RWPE1 (cell line): ENCODE results near the gene ZNF518B.

Experiments
- CTCF ChIA-PET: fragments of 350-600 bp; sonication (Branson Sonifier 250); formaldehyde crosslinking; extraction: SDS; loops from one replicate; lab custom pipeline; 2021; lab: Yijun Ruan, JAX
- POLR2A ChIA-PET: fragments of 400-600 bp; formaldehyde crosslinking; extraction: SDS; loops from one replicate; lab custom pipeline; 2020; ENCODE audit warnings: antibody characterized with exemption; ENCODE audit not compliant: low non-redundant PET; lab: Yijun Ruan, JAX
- DNase-seq: peaks from one replicate; pipeline ENCODE4 v3.0.0; 2012; ENCODE audit warnings: low spot score
- H3K27ac ChIP-seq: fragments of 450-650 bp; 2 replicates; pipeline ENCODE4 v1.5.1; 2017
- CTCF ChIP-seq: fragments of 450-650 bp; conservative IDR thresholded peaks from 2 replicates; pipeline ENCODE4 v1.5.1; 2017; ENCODE audit warnings: low read depth, mild to moderate bottlenecking

Gene ZNF518B

GRCh38 chr4:10417740-10418139, 39.5 kb downstream of the ZNF518B start:
- TF ChIP-seq CTCF = no peak
- CTCF ChIA-PET = no interaction called here
- POLR2A ChIA-PET = no interaction called here
- DNase-seq = no peak
- no peak overlapping the region for H3K27ac ChIP-seq

GRCh38 chr4:10416441-10416840, 40.8 kb downstream of the ZNF518B start:
- CTCF ChIA-PET = no interaction called here
- DNase-seq = no peak
- no peak for TF ChIP-seq CTCF
- POLR2A ChIA-PET = no interaction called here
- H3K27ac ChIP-seq = no peak overlapping the region

GRCh38 chr4:10413177-10413576, 44.0 kb downstream of the ZNF518B start:
- H3K27ac ChIP-seq = no peak overlapping the region
- TF ChIP-seq CTCF = no peak
- ChIA-PET POLR2A (no interaction called here), CTCF (no interaction called here)
- DNase-seq = no peak

- no peak for DNase-seq
- ChIA-PET POLR2A (no interaction called here), CTCF (interaction anchor here (0.6 to 0.8 kb wide), 2 partner anchors 147 to 643 kb away, joined by 3 to 4 read pairs; no protein-coding TSS in a partner anchor)
Observed at GRCh38 chr4:10405672-10406071, 51.6 kb downstream of the ZNF518B start.

GRCh38 chr4:10403633-10404445, 53.4 kb downstream of the ZNF518B start:
- DNase-seq = peak; percentile 26

More at GRCh38 chr4:10405672-10406071, 51.6 kb downstream of the ZNF518B start:
- no peak for TF ChIP-seq CTCF
- no peak overlapping the region for H3K27ac ChIP-seq

More at GRCh38 chr4:10403633-10404445, 53.4 kb downstream of the ZNF518B start:
- CTCF ChIA-PET = interaction anchor here (0.6 to 1.5 kb wide), 7 partner anchors 12 to 393 kb away, joined by 3 to 7 read pairs (median 3); no protein-coding TSS in a partner anchor
- H3K27ac ChIP-seq = no peak overlapping the region
- POLR2A ChIA-PET = no interaction called here
- peak; percentile 45 for TF ChIP-seq CTCF
